Body of pancreas (tissue), 4 donors: ENCODE measurements around the gene GPANK1. TPM values are rescaled to one million over a fixed set of nuclear protein-coding genes. Genes with fewer than 3 reads are reported as not detected.

ENCODE experiments used
- ATAC-seq: fragments of 150-250 bp; one replicate; pipeline ENCODE4 v1.9.1; 2016
- DNase-seq, 4 donors: peaks; one replicate each; pipeline ENCODE4 v3.0.0-alpha.2; 2019
- H3K27ac ChIP-seq, 4 donors: fragments of 200-600 bp; sonication (generic); 1 replicate in 3 of 4; 2 replicates in 1 of 4; pipeline versions ENCODE4 v1.5.1 to v1.6.1; 2016 to 2019; ENCODE audit warnings: mild to moderate bottlenecking in 1 of 4, mixed read lengths in 1 of 4, moderate library complexity in 1 of 4
- H3K27me3 ChIP-seq, 2 donors: fragments of 200-600 bp; sonication (generic); one replicate each; pipeline ENCODE4 v1.6.0; 2016; ENCODE audit warnings: mild to moderate bottlenecking in 1 of 2
- H3K36me3 ChIP-seq, 2 donors: fragments of 200-600 bp; sonication (generic); replicated peaks in 1 of 2; 2 replicates each; pipeline ENCODE4 v1.5.1; 2016; ENCODE audit warnings: low read depth in 2 of 2; ENCODE audit not compliant: insufficient read depth in 1 of 2
- H3K4me1 ChIP-seq: fragments of 200-600 bp; sonication (generic); one replicate; pipeline ENCODE4 v1.6.0; 2016
- H3K4me3 ChIP-seq, 2 donors: fragments of 200-600 bp; sonication (generic); 1 replicate in 1 of 2; 2 replicates in 1 of 2; pipeline ENCODE4 v1.5.1; 2016 to 2019
- H3K9me3 ChIP-seq, 3 donors: fragments of 200-600 bp; sonication (generic); 1 replicate in 2 of 3; 2 replicates in 1 of 3; pipeline ENCODE4 v1.5.1; 2016
- CTCF ChIP-seq, 7 experiments: fragments of 450-650 bp in 4 of 7; fragments of 200-600 bp in 3 of 7; sonication (generic) in 3 of 7; IDR thresholded peaks; one replicate each; pipeline ENCODE4 v1.5.1; 2016 to 2019; ENCODE audit warnings: antibody characterized with exemption in 7 of 7
- POLR2A ChIP-seq, 3 donors: fragments of 450-650 bp; IDR thresholded peaks; one replicate each; pipeline ENCODE4 v1.6.1; 2016; ENCODE audit warnings: antibody characterized with exemption in 3 of 3, mild to moderate bottlenecking in 2 of 3
- WGBS, 2 donors: methylation state at CpG; one replicate each; pipeline ENCODE4 v1.1.5; 2017; 5-methylcytosine and 5-hydroxymethylcytosine counted together
- intact Hi-C: fragments of 100-400 bp; cut with DNase I; formaldehyde crosslinking; loops from one replicate; pipeline ENCODE4 v1.15.1; 2023
- total RNA-seq, 2 donors: library from RNA; depleted of rRNA; stranded (reverse); fragments of >200 nt; gene quantifications; one replicate each; pipeline ENCODE4 v1.1.0, GENCODE V29; 2016

The GPANK1 gene
- 10 to 100 TPM in 1 of 2 donors, 1 to 10 TPM in 1; 8.9 to 10.9 TPM for total RNA-seq

- Histone ChIP-seq H3K27me3 (no peaks in the 10 kb centered on the region), H3K4me3 (peak within 1 kb of the TSS; percentile 63 to 87), H3K36me3 (peaks cover 6 to 16% of the 10 kb centered on the region in 2 donors), H3K4me1 (peaks cover 53% of the 10 kb centered on the region), H3K9me3 (no peaks in the 10 kb centered on the region), H3K27ac (peak within 1 kb of the TSS; percentile 82 to 96 (median 94))
- intact Hi-C loops: no loop called here
- peak; percentile 87 to 96 (median 94) for DNase-seq
- peak in 2 of 3 donors; percentile 56 to 57 for TF ChIP-seq POLR2A (IDR thresholded peaks at IDR 0.05)
- TF ChIP-seq CTCF (IDR thresholded peaks at IDR 0.05): no peak
- 0% methylated on average over 26 to 39 of the region's 39 CpGs for WGBS, 2 donors
- peak; percentile 62 for ATAC-seq
Measured at GRCh38 chr6:31664790-31665500, at the start of gene GPANK1. TSS of gene GPANK1 (minus strand) at chr6:31664997. CDS start at chr6:31664478, 519 bp downstream.

- ATAC-seq (no peak), DNase-seq (no peak)
- 33 to 40% methylated on average over 5 of the region's 5 CpGs for WGBS, 2 donors
- TF ChIP-seq POLR2A (IDR thresholded peaks at IDR 0.05): no peak
- TF ChIP-seq CTCF (IDR thresholded peaks at IDR 0.05): no peak
- intact Hi-C loops: no loop called here
- Histone ChIP-seq H3K4me1 (peaks cover 11% of the 10 kb centered on the region), H3K4me3 (no peak overlapping the region), H3K27ac (no peak overlapping the region), H3K36me3 (no peaks in the 10 kb centered on the region), H3K27me3 (no peaks in the 10 kb centered on the region), H3K9me3 (no peaks in the 10 kb centered on the region)
Measured at GRCh38 chr6:31713991-31714684, 49.3 kb upstream of the GPANK1 start.

GRCh38 chr6:31713465-31713864, 48.7 kb upstream of the GPANK1 start:
- 45 to 70% methylated on average over 4 of the region's 4 CpGs for WGBS, 2 donors
- intact Hi-C loops: no loop called here
- Histone ChIP-seq H3K27ac (no peak overlapping the region), H3K4me1 (peaks cover 4% of the 10 kb centered on the region), H3K27me3 (no peaks in the 10 kb centered on the region), H3K4me3 (no peak overlapping the region), H3K36me3 (no peaks in the 10 kb centered on the region), H3K9me3 (no peaks in the 10 kb centered on the region)
- TF ChIP-seq CTCF (IDR thresholded peaks at IDR 0.05) (no peak), POLR2A (IDR thresholded peaks at IDR 0.05) (no peak)
- ATAC-seq: no peak
- DNase-seq: no peak

GRCh38 chr6:31712296-31712695, 47.5 kb upstream of the GPANK1 start:
- no peak overlapping the region for H3K27ac ChIP-seq
- TF ChIP-seq POLR2A (IDR thresholded peaks at IDR 0.05) (no peak), CTCF (IDR thresholded peaks at IDR 0.05) (peak in 1 of 7 experiments; percentile 26)
- H3K27me3 ChIP-seq: no peaks in the 10 kb centered on the region
- intact Hi-C loops: no loop called here
- H3K4me1 ChIP-seq: no peaks in the 10 kb centered on the region
- no peak overlapping the region for H3K4me3 ChIP-seq
- 61 to 67% methylated on average over 8 of the region's 8 CpGs for WGBS, 2 donors
- no peak for ATAC-seq
- peak in 1 of 4 donors; percentile 31 for DNase-seq
- H3K9me3 ChIP-seq: no peaks in the 10 kb centered on the region
- H3K36me3 ChIP-seq: no peaks in the 10 kb centered on the region
